ENCODE measurements around the gene PSAP.
"Not testable (repeated sequence)": the region's sequence is repeated elsewhere in the genome, so short reads cannot be mapped to it uniquely, and the experiment has no call there.

GRCh38 chr10:71851465-71852095 lies 529 bp upstream of the PSAP start:
- TF ChIP-seq KAT7 (CRISPR knock-in tag; IDR thresholded peaks at IDR 0.05; ENCODE audit: borderline replicate concordance); CTCF (IDR thresholded peaks at IDR 0.05): not testable (repeated sequence)
